GM12874 (cell line): ENCODE measurements around the gene PPP1R17.
A peak's percentile ranks its signal among the peaks of the same experiment; 100 is the strongest.

ENCODE experiments used
- TF ChIP-seq, protein P1 (sequence below): IDR thresholded peaks from 2 replicates; pipeline ENCODE4 v1.5.1; 2011; ENCODE audit warnings: low read depth, mild to moderate bottlenecking, control low read depth, low read length, moderate library complexity; ENCODE audit not compliant: insufficient read depth

The PPP1R17 gene

DNA sequence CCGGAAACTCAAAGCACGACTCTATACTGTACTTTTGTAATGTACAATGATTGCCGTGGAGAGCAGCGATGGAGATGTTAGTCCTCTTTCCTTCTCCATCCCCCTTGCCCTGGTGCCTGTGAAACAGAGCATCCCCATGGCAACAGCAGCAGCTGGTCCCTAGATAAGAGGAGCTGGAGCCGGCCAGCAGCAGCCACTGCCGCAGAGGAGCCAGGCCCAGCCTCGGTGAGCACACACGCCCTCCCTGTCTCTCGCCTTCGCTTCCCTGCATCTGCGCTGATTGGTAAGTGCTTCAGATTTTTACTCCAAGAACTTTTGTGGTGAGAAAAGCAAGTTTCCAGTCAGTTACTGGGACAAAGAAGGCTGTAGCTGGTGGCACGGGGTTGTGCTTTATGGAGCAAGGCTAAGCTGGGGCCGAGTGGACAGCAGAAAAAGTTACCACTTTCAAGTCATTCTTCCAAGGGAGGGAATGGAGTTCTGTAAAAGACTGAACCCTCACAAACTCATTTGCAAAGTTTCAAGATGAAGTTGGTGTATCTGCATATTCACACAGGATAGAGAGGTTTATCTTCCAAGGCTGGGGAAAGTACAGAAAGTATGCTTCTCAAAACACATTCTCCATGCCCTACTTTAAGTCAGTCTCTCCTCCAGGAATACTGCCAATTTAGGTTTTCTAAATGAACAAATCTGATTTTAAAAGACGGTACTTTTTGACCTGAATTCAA is at the start of gene PPP1R17:
TSS of gene PPP1R17 (plus strand) at position 192 of the 725 bp plus-strand sequence. CDS start 5,227 bp downstream, outside the sequence.
- TF ChIP-seq, protein P1, sequence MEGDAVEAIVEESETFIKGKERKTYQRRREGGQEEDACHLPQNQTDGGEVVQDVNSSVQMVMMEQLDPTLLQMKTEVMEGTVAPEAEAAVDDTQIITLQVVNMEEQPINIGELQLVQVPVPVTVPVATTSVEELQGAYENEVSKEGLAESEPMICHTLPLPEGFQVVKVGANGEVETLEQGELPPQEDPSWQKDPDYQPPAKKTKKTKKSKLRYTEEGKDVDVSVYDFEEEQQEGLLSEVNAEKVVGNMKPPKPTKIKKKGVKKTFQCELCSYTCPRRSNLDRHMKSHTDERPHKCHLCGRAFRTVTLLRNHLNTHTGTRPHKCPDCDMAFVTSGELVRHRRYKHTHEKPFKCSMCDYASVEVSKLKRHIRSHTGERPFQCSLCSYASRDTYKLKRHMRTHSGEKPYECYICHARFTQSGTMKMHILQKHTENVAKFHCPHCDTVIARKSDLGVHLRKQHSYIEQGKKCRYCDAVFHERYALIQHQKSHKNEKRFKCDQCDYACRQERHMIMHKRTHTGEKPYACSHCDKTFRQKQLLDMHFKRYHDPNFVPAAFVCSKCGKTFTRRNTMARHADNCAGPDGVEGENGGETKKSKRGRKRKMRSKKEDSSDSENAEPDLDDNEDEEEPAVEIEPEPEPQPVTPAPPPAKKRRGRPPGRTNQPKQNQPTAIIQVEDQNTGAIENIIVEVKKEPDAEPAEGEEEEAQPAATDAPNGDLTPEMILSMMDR, result no peak

DNA sequence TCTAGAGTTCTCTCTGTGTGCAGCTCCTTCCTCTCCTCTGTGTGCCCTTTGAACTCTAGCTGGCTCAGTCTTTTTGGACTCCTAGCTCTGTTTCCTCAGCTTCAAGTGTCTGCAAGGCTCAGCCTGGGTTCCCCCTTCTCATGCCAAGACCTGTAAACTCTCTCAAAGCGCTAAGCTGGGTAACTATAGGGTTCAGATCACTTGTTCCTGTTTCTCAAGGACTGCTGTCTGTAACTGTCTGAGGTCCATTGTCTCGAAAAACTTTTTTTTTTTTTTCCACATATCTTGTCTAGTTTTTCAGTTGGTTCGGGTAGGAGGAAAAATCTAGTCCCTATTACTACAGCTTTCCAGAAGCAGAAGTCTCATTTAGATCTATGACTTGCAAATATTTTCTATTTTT is 46.6 kb upstream of the PPP1R17 start:
- TF ChIP-seq, protein P1, result no peak

DNA sequence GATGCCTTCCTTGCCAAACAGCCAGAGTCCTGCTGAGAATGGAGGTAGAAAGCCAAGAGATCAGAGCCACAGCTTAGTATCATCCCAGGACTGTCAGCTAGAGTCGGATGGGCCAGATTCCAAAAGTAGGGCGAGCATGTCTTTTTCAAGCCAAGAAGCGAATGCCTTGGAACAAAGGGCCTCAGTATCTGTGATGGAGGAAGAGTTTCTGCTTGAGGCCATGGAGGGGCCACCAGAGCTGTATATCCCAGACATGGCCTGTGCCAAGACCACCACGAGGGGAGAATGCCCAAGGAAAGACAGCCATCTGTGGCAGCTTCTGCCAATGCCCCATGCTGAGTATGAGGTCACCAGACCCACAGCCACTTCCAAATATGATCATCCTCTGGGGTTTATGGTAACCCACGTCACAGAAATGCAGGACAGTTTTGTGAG is 44.3 kb upstream of the PPP1R17 start:
- TF ChIP-seq, protein P1, result no peak

DNA sequence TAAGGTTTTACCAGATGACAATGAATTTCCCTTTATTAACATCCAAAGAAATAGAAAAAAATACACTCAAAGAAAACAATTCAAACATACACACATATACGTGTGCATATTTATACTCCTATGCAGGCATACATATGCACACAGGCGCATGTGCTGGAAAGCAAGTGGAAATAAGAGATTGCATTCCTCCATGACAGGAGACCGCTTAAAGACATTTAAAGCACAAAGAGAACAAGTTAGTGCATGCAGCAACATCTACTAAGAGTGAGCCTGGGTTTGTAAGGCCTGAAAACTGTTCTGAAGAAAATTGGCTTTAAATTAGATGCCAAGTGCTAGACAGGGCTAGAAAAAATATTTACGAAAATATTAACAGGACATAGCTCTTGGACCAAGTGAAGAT is 40.1 kb upstream of the PPP1R17 start:
- TF ChIP-seq, protein P1, result no peak

DNA sequence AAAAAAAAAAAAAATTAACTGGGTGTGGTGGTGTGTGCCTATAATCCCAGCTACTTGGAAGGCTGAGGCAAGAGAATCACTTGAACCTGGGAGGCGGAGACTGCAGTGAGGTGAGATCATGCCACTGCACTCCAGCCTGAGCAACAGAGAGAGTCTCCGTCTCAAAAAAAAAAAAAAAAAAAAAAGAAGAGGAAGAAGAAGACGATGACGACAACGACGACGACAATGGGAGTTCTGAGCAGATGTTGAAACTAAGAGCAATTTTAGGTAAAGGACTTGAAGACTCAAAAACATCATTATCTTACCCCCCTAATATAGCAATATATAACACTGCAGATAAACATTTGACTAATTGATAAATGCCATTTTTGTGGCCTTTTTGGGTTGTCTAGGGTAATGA is 39.5 kb upstream of the PPP1R17 start:
- TF ChIP-seq, protein P1, result no peak

DNA sequence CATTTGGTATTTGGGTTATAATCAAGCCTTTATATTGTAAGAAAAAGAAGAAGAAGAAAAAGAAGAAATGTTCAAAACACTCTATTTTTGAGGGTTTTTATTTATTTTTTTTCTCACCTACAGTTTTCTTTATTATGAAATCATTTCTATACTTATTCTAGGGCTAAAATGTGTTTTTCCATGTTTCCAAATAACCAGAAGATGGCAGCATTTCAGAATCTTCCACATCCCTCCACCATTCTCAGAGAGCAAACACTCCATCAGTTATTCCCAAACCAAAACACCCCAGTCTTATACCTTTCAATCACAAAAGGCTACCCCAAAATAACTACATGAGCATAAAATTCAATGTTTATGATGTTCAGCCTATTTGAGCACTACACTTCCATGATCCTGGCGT is 38.7 kb upstream of the PPP1R17 start:
- TF ChIP-seq, protein P1, result 0 out of 2 replicates have a peak, but pooled peaks have one; percentile 12

DNA sequence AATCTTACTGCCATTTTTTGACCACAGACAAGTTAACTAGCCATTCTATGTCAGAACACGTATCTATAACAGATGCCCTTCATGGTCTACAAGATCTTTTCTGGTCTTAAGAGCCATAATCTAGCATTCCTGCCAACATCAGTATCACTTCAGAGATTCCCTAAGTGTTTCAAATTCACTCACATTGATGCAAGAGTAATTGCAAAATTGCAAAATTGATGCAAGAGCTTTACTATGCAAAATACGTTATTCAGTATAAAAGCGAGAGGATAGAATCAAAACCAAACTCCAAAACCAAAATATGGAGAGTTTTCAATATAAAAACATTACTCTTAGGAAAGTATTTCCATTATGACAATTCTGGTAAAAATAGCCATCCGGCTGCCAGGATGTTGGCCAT is 38.1 kb upstream of the PPP1R17 start:
- TF ChIP-seq, protein P1, result no peak
